ENCODE measurements around the gene FXYD7.
A peak's percentile ranks its signal among the peaks of the same experiment; 100 is the strongest.
"Not testable (repeated sequence)": the region's sequence is repeated elsewhere in the genome, so short reads cannot be mapped to it uniquely, and the experiment has no call there.

FXYD7 gene

GRCh38 chr19:35143231-35143715 lies at the start of gene FXYD7:
Gene FXYD7 (plus strand): TSS chr19:35143255. CDS start chr19:35143334, 79 bp downstream.
- DNase-seq: no peak

DNA sequence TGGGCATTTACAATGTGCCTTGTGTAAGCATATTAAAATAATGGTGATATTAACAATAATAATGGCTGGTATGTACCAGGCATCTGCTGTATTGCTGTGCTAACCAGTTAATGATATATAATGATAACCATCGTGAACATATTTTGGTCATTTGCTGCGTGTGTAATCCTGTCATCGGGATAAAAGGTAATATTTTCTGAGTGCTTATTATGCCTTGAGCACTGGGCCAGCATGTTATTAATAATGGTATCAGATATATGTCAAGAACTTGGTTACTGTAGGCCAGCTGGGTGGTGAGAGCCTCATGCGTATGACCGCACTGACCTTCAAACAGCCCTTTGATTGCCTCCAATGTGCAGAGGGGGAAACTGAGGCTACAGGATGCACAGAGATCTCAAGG lies 49.6 kb upstream of the FXYD7 start:
- no peak for DNase-seq

- no peak for DNase-seq
These were observed 49.0 kb upstream of the FXYD7 start for GRCh38 chr19:35093941-35094647.

GRCh38 chr19:35094656-35095055 lies 48.4 kb upstream of the FXYD7 start:
- DNase-seq: no peak

DNA sequence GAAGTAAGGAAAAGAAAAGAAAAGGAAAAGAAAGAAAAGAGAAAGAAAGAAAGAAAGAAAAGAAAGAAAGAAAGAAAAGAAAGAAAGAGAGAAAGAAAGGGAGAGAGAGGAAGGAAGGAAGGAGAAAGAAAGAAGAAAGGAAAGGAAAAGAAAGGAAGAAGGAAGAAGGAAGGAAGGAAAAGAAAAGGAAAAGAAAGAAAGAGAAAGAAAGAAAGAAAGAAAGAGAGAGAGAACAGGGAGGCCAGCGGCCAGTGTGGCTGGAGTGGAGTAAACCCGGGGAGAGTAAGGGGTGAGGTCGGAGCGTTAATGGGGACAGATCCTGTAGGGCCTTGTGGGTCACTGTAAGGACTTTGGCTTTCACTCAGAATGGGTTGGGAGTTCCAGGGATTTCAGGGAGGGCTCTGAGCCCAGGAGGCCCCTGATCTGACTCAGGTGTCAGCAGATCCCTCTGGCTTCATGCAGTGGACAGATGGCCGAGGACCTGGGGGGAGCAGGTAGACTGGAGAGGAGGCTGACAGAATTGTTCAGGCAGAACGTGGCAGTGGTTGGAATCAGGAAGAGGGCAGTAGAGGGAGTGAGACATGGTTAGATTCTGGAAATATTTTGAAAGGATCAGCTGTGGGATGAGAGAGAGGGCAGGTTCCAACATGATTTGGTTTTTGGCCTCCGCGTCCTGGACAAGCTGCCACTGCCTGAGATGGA lies 47.2 kb upstream of the FXYD7 start:
- DNase-seq: no peak

DNA sequence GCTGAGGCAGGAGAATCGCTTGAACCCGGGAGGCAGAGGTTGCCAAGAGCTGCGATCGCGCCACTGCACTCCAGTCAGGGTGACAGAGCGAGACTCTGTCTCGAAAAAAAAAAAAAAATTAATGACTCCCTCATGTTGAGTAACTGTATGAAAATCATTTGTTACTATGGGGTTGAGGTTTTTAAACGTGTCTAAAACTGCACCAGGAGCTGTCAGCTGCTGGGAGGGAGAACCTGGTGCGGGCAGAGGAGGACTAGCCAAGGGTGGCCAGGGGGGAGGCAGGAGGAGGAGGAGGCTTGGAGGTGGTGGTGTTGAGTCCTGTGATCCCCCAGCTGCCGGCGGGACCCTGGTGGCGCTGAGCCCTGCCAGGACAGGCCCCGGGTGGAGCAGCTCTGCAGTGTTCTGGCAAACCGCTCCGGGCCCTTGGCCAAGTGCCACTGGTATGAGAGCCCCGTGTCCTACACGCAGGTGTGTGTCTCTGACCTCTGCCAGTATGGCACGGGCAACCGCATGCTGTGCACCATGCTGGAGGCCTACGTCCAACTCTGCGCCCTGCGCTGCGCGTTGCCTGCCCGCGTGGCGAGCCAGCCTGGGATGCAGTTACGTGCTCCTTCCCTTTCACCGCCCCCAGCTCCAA lies 44.5 kb upstream of the FXYD7 start:
- no peak for DNase-seq

- DNase-seq: no peak
These were observed 43.7 kb upstream of the FXYD7 start for GRCh38 chr19:35099155-35099896.

DNA sequence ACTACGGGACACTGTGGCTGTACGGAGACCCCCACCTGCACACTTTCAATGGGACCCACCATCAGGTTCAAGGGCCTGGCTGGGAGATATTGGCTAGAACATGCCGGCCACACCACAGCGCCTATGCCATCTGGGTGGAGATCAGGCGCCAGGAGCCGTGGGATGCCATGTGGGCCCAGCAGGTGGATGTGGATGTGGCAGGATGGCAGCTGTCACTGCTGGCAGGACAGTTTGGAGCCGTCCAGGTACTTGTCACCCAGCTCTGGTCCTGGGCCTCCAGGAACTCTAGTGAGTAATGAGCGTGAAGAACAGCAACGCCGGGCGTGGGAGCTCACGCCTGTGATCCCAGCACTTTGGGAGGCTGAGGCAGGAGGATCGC lies 43.2 kb upstream of the FXYD7 start:
- no peak for DNase-seq

- no peak for DNase-seq
These were observed 42.2 kb upstream of the FXYD7 start for GRCh38 chr19:35100588-35101533.

GRCh38 chr19:35101949-35102348 lies 41.1 kb upstream of the FXYD7 start:
- DNase-seq: not testable (repeated sequence)

DNA sequence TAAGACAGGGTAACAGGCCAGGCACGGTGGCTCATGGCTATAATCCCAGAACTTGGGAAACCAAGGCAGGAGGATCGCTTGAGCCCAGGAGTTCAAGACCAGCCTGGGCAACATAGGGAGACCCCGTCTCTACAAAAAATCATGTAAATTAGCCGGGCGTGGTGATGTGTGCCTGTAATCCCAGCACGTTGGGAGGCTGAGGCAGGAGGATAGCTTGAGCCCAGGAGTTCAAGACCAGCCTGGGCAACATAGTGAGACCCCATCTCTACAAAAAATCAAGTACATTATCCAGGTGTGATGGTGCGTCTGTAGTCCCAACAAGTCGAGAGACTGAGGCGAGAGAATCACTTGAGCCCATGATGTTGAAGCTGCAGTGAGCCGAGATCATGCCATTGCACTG lies 39.4 kb upstream of the FXYD7 start:
- not testable (repeated sequence) for DNase-seq

GRCh38 chr19:35104361-35104760 lies 38.7 kb upstream of the FXYD7 start:
- no peak for DNase-seq

- no peak for DNase-seq
These were observed 38.0 kb upstream of the FXYD7 start for GRCh38 chr19:35105047-35105410.

GRCh38 chr19:35105411-35106290 lies 37.4 kb upstream of the FXYD7 start:
- no peak for DNase-seq

DNA sequence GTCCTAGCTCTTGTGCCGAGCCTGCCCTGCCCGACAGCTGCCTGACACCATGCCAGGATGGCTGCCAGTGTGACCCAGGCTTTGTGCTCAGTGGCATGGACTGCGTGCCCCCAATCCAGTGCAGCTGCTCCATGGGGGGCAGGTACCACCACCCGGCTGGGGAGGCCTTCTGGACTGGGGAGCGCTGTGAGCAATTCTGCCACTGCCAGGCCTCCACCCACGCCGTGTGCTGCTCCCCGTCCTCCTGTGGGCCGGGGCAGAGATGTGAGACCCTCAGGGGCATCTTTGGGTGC lies 36.8 kb upstream of the FXYD7 start:
- no peak for DNase-seq

- DNase-seq: no peak
These were observed 36.0 kb upstream of the FXYD7 start for GRCh38 chr19:35106898-35107541.

DNA sequence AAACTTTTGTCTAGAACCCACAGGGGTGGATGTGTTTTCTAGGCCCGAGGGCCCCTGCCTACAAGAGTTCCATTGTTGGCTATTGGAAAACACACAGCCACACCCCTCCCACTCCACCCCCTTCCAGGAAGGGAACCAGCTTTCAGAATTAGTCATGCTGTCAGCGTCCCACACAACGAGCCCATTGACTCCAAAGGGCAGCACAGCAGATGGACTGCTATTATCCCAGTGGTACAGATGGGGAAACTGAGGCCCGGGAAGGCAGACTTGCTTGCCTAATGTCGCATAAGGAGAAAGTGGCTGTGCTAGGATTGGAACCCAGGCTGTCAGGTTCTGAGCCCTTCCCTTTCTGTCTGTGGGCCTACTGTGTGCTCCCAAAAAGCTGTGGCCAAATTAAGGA lies 35.5 kb upstream of the FXYD7 start:
- DNase-seq: peak; percentile 78 to 85 (median 78)

GRCh38 chr19:35108730-35109129 lies 34.3 kb upstream of the FXYD7 start:
- no peak for DNase-seq

- DNase-seq: no peak
These were observed 33.5 kb upstream of the FXYD7 start for GRCh38 chr19:35109395-35110112.

GRCh38 chr19:35110974-35111373 lies 32.1 kb upstream of the FXYD7 start:
- DNase-seq: no peak
